ENCODE measurements around the gene GNLY.
A peak's percentile ranks its signal among the peaks of the same experiment; 100 is the strongest.

DNA sequence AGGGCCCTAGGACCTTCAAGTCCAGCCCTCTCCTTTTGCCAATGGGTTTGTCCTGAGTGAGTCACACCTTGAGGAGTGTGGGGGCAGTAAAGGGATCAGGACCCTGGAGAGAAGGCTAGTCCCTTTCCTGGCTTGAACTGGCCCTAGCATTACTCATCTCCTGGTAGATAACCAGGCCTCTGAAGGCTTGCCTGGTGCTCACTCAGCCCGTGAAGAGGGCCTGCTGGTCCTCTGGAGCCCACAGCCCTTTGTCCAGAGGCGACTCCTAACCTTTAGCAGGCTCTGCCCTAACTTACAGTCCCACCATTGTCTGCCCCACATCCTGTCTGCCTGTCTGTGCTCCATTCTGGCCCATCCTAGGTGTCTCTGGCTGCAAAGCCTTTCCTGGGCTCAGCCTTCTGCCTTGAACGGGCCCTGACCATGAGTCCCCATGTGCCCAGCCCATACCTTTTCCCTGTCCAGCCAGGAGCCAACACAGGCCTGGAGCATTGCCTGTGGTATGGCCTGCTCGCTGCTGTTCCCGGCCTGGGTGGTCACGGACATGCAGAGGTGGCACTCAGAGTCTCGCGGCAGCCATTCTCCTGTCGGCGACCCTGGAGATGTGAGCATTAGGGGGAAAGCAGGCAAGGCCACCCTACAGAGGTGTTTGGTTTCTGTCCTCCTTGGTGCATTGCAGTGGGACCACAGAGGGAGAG is 31.1 kb upstream of the GNLY start:
- TF ChIP-seq, protein P1, sequence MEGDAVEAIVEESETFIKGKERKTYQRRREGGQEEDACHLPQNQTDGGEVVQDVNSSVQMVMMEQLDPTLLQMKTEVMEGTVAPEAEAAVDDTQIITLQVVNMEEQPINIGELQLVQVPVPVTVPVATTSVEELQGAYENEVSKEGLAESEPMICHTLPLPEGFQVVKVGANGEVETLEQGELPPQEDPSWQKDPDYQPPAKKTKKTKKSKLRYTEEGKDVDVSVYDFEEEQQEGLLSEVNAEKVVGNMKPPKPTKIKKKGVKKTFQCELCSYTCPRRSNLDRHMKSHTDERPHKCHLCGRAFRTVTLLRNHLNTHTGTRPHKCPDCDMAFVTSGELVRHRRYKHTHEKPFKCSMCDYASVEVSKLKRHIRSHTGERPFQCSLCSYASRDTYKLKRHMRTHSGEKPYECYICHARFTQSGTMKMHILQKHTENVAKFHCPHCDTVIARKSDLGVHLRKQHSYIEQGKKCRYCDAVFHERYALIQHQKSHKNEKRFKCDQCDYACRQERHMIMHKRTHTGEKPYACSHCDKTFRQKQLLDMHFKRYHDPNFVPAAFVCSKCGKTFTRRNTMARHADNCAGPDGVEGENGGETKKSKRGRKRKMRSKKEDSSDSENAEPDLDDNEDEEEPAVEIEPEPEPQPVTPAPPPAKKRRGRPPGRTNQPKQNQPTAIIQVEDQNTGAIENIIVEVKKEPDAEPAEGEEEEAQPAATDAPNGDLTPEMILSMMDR (IDR thresholded peaks at IDR 0.05): no peak
- TF ChIP-seq, protein P2, sequence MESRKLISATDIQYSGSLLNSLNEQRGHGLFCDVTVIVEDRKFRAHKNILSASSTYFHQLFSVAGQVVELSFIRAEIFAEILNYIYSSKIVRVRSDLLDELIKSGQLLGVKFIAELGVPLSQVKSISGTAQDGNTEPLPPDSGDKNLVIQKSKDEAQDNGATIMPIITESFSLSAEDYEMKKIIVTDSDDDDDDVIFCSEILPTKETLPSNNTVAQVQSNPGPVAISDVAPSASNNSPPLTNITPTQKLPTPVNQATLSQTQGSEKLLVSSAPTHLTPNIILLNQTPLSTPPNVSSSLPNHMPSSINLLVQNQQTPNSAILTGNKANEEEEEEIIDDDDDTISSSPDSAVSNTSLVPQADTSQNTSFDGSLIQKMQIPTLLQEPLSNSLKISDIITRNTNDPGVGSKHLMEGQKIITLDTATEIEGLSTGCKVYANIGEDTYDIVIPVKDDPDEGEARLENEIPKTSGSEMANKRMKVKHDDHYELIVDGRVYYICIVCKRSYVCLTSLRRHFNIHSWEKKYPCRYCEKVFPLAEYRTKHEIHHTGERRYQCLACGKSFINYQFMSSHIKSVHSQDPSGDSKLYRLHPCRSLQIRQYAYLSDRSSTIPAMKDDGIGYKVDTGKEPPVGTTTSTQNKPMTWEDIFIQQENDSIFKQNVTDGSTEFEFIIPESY (IDR thresholded peaks at IDR 0.05; ENCODE audit: borderline replicate concordance, low read depth): no peak
- no peak for TF ChIP-seq POLR2AphosphoS5 (IDR thresholded peaks at IDR 0.05; ENCODE audit: low read depth, low read length)
- TF ChIP-seq, protein P3, sequence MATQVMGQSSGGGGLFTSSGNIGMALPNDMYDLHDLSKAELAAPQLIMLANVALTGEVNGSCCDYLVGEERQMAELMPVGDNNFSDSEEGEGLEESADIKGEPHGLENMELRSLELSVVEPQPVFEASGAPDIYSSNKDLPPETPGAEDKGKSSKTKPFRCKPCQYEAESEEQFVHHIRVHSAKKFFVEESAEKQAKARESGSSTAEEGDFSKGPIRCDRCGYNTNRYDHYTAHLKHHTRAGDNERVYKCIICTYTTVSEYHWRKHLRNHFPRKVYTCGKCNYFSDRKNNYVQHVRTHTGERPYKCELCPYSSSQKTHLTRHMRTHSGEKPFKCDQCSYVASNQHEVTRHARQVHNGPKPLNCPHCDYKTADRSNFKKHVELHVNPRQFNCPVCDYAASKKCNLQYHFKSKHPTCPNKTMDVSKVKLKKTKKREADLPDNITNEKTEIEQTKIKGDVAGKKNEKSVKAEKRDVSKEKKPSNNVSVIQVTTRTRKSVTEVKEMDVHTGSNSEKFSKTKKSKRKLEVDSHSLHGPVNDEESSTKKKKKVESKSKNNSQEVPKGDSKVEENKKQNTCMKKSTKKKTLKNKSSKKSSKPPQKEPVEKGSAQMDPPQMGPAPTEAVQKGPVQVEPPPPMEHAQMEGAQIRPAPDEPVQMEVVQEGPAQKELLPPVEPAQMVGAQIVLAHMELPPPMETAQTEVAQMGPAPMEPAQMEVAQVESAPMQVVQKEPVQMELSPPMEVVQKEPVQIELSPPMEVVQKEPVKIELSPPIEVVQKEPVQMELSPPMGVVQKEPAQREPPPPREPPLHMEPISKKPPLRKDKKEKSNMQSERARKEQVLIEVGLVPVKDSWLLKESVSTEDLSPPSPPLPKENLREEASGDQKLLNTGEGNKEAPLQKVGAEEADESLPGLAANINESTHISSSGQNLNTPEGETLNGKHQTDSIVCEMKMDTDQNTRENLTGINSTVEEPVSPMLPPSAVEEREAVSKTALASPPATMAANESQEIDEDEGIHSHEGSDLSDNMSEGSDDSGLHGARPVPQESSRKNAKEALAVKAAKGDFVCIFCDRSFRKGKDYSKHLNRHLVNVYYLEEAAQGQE (IDR thresholded peaks at IDR 0.05; ENCODE audit: low read depth, low read length): peak; percentile 97
- TF ChIP-seq EZH2phosphoT487 (IDR thresholded peaks at IDR 0.05; ENCODE audit: borderline replicate concordance, low read depth): no peak
- TF ChIP-seq GABPA (IDR thresholded peaks at IDR 0.05; ENCODE audit: low read depth): no peak
- no peak for TF ChIP-seq MXI1 (IDR thresholded peaks at IDR 0.05; ENCODE audit: low read depth, low read length)
- TF ChIP-seq, protein P4, sequence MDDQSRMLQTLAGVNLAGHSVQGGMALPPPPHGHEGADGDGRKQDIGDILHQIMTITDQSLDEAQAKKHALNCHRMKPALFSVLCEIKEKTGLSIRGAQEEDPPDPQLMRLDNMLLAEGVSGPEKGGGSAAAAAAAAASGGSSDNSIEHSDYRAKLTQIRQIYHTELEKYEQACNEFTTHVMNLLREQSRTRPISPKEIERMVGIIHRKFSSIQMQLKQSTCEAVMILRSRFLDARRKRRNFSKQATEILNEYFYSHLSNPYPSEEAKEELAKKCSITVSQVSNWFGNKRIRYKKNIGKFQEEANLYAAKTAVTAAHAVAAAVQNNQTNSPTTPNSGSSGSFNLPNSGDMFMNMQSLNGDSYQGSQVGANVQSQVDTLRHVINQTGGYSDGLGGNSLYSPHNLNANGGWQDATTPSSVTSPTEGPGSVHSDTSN (IDR thresholded peaks at IDR 0.05): 0 out of 2 replicates have a peak, but pooled peaks have one; percentile 8
- TF ChIP-seq EP300 (IDR thresholded peaks at IDR 0.05; ENCODE audit: borderline replicate concordance in 1 of 2, low read depth in 1 of 2, low read length in 1 of 2): no peak
- TF ChIP-seq, protein P5, sequence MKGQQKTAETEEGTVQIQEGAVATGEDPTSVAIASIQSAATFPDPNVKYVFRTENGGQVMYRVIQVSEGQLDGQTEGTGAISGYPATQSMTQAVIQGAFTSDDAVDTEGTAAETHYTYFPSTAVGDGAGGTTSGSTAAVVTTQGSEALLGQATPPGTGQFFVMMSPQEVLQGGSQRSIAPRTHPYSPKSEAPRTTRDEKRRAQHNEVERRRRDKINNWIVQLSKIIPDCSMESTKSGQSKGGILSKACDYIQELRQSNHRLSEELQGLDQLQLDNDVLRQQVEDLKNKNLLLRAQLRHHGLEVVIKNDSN (IDR thresholded peaks at IDR 0.05; ENCODE audit: borderline replicate concordance, low read depth): no peak
- no peak for TF ChIP-seq GATA2 (CRISPR knock-in tag; IDR thresholded peaks at IDR 0.05)
- peak; percentile 69 for TF ChIP-seq JUND (IDR thresholded peaks at IDR 0.05)
- no peak for TF ChIP-seq TAF1 (IDR thresholded peaks at IDR 0.05; ENCODE audit: borderline replicate concordance, low read depth, low read length)
- TF ChIP-seq NRF1 (IDR thresholded peaks at IDR 0.05; ENCODE audit: low read depth, low read length): no peak
